ENCODE measurements around the gene ACAD10. TPM values are rescaled to one million over a fixed set of nuclear protein-coding genes. Genes with fewer than 3 reads are reported as not detected.
"Not testable (repeated sequence)": the region's sequence is repeated elsewhere in the genome, so short reads cannot be mapped to it uniquely, and the experiment has no call there.

The ACAD10 gene
- total and polyA plus RNA-seq, 3 experiments from 2014 or later, result 13.0 to 21.6 (median 20.7) TPM

GRCh38 chr12:111650912-111651311 is 34.9 kb upstream of the ACAD10 start:
- H3K4me3 ChIP-seq (ENCODE audit: low read length), result no peak overlapping the region
- Mint-ChIP-seq H3K4me3 (no peak overlapping the region), H3K27me3 (no peaks in the 10 kb centered on the region), H3K36me3 (peaks cover 11 to 82% (median 14%) of the 10 kb centered on the region in 3 donors), H3K4me1 (no peaks in the 10 kb centered on the region), H3K27ac (no peak overlapping the region), H3K9me3 (no peaks in the 10 kb centered on the region)
- ChIA-PET CTCF (no interaction called here), POLR2A (no interaction called here)
- no peak for DNase-seq
- no peaks in the 10 kb centered on the region for H3K4me1 ChIP-seq (ENCODE audit: insufficient read depth, low read length)
- no peaks in the 10 kb centered on the region for H3K27me3 ChIP-seq (ENCODE audit: insufficient read depth, low read length, poor library complexity, severe bottlenecking)
- H3K9me3 ChIP-seq (ENCODE audit: low read length), result no peaks in the 10 kb centered on the region
- H3K27ac ChIP-seq (ENCODE audit: low read depth, low read length), result no peak overlapping the region
- peaks cover 29% of the 10 kb centered on the region for H3K36me3 ChIP-seq (ENCODE audit: insufficient read depth, low read length)

DNA sequence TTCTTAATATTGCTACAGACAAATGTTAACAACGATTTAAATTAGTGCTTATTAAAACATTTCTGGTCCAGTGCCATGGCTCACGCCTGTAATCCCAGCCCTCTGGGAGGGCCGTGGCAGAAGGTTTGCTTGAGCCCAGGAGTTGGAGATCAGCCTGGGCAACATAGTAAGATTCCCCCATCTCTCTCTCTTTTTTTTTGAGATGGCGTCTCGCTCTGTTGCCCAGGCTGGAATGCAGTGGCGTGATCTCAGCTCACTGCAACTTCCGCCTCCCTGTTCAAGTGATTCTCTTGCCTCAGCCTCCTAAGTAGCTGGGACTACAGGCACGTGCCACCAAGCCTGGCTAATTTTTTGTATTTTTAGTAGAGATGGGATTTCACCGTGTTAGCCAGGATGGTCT is 33.3 kb upstream of the ACAD10 start:
- peaks cover 12 to 74% (median 16%) of the 10 kb centered on the region in 3 donors for H3K36me3 Mint-ChIP-seq
- CTCF ChIA-PET; H3K9me3 Mint-ChIP-seq; H3K4me1 ChIP-seq (ENCODE audit: insufficient read depth, low read length); H3K27me3 ChIP-seq (ENCODE audit: insufficient read depth, low read length, poor library complexity, severe bottlenecking); H3K27ac ChIP-seq (ENCODE audit: low read depth, low read length); H3K27ac Mint-ChIP-seq; H3K4me3 Mint-ChIP-seq; H3K27me3 Mint-ChIP-seq; H3K4me1 Mint-ChIP-seq; POLR2A ChIA-PET; H3K4me3 ChIP-seq (ENCODE audit: low read length); DNase-seq; H3K9me3 ChIP-seq (ENCODE audit: low read length): not testable (repeated sequence)
- H3K36me3 ChIP-seq (ENCODE audit: insufficient read depth, low read length), result peaks cover 36% of the 10 kb centered on the region

DNA sequence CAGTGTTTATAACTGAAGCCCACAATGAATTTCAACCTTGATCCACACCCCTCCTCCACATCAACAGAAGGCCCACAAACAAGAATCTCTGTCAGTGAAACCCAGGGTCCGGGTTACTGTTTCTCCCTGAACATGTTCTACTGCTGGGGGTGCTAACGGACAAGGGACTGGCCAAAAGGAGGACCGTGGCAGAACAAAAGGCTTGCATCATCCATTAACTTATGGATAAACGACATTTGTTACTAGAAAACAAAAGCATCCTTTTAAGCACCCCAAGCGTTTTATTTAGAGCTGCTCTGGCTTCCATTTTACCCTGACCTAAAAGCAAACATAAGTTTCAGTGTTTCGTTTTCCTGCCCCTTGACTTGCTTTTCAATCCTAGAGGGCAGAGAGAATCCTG is 32.3 kb upstream of the ACAD10 start:
- Mint-ChIP-seq H3K27ac (peak overlapping the region in 1 of 8 donors; percentile 6), H3K4me1 (no peaks in the 10 kb centered on the region), H3K9me3 (no peaks in the 10 kb centered on the region), H3K36me3 (peaks cover 13 to 72% (median 17%) of the 10 kb centered on the region in 3 donors), H3K27me3 (no peaks in the 10 kb centered on the region), H3K4me3 (no peak overlapping the region)
- ChIA-PET CTCF (no interaction called here), POLR2A (no interaction called here)
- peaks cover 38% of the 10 kb centered on the region for H3K36me3 ChIP-seq (ENCODE audit: insufficient read depth, low read length)
- no peak overlapping the region for H3K4me3 ChIP-seq (ENCODE audit: low read length)
- no peak for DNase-seq
- H3K27me3 ChIP-seq (ENCODE audit: insufficient read depth, low read length, poor library complexity, severe bottlenecking), result no peaks in the 10 kb centered on the region
- H3K27ac ChIP-seq (ENCODE audit: low read depth, low read length), result no peak overlapping the region
- H3K4me1 ChIP-seq (ENCODE audit: insufficient read depth, low read length), result no peaks in the 10 kb centered on the region
- no peaks in the 10 kb centered on the region for H3K9me3 ChIP-seq (ENCODE audit: low read length)

DNA sequence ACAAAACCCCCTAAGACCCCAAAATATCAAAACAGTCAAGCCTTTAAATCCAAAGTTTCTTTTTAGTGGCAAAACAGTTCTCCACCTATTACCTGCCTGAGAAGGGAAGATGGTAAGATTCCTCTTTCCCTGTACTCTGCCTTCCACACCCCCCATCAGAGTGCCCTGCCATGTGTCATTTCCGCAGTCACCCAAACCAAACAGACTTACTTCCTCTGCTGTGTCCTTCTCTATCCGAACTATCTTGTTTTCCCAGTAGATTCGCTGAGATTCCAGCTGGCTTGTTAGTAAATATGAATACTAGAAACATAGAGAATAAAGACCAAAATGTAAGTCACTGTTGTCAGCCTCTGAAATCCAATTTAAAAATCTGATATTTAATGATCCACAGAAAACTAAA is 30.5 kb upstream of the ACAD10 start:
- ChIA-PET POLR2A (no interaction called here), CTCF (no interaction called here)
- no peak overlapping the region for H3K27ac ChIP-seq (ENCODE audit: low read depth, low read length)
- H3K9me3 Mint-ChIP-seq, result no peaks in the 10 kb centered on the region
- H3K36me3 Mint-ChIP-seq, result peaks cover 11 to 75% (median 15%) of the 10 kb centered on the region in 3 donors
- no peaks in the 10 kb centered on the region for H3K27me3 ChIP-seq (ENCODE audit: insufficient read depth, low read length, poor library complexity, severe bottlenecking)
- H3K27ac Mint-ChIP-seq, result peak overlapping the region in 4 of 8 donors; percentile 24 to 56 (median 36)
- no peak for DNase-seq
- H3K4me1 ChIP-seq (ENCODE audit: insufficient read depth, low read length), result no peaks in the 10 kb centered on the region
- peaks cover 35% of the 10 kb centered on the region for H3K36me3 ChIP-seq (ENCODE audit: insufficient read depth, low read length)
- no peak overlapping the region for H3K4me3 ChIP-seq (ENCODE audit: low read length)
- no peaks in the 10 kb centered on the region for H3K4me1 Mint-ChIP-seq
- H3K9me3 ChIP-seq (ENCODE audit: low read length), result no peaks in the 10 kb centered on the region
- H3K4me3 Mint-ChIP-seq, result no peak overlapping the region
- H3K27me3 Mint-ChIP-seq, result no peaks in the 10 kb centered on the region

GRCh38 chr12:111656016-111656415 is 29.8 kb upstream of the ACAD10 start:
- Mint-ChIP-seq H3K4me3 (no peak overlapping the region), H3K9me3 (no peaks in the 10 kb centered on the region), H3K36me3 (peaks cover 11 to 72% (median 15%) of the 10 kb centered on the region in 3 donors), H3K4me1 (no peaks in the 10 kb centered on the region), H3K27me3 (no peaks in the 10 kb centered on the region), H3K27ac (peak overlapping the region in 3 of 8 donors; percentile 39 to 71 (median 39))
- Histone ChIP-seq H3K27me3 (ENCODE audit: insufficient read depth, low read length, poor library complexity, severe bottlenecking) (no peaks in the 10 kb centered on the region), H3K4me1 (ENCODE audit: insufficient read depth, low read length) (no peaks in the 10 kb centered on the region), H3K36me3 (ENCODE audit: insufficient read depth, low read length) (peaks cover 35% of the 10 kb centered on the region), H3K4me3 (ENCODE audit: low read length) (no peak overlapping the region), H3K27ac (ENCODE audit: low read depth, low read length) (no peak overlapping the region), H3K9me3 (ENCODE audit: low read length) (no peaks in the 10 kb centered on the region)
- no peak for DNase-seq
- ChIA-PET POLR2A (no interaction called here), CTCF (no interaction called here)

DNA sequence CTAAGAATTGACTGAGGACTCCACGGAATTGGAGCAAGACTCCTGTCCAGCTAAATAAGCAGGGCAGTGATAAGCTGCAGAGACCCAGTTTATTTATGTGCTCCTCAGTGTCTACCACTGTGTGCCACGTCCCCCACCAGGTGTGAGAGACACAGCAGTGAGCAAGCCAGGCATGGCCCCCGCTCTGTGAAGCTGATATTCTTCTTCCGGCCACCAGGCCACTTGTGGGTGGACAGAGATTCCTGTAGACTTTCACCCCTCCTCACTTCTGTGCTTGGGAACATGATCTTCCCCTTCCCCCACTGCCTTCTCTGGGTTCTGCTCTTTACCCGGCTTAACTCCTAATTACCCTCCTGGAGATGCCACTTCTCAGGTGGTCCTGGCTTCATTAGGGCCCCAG is 21.4 kb upstream of the ACAD10 start:
- Histone ChIP-seq H3K27me3 (ENCODE audit: insufficient read depth, low read length, poor library complexity, severe bottlenecking) (no peaks in the 10 kb centered on the region), H3K4me1 (ENCODE audit: insufficient read depth, low read length) (no peaks in the 10 kb centered on the region), H3K27ac (ENCODE audit: low read depth, low read length) (no peak overlapping the region), H3K4me3 (ENCODE audit: low read length) (no peak overlapping the region), H3K36me3 (ENCODE audit: insufficient read depth, low read length) (peaks cover 24% of the 10 kb centered on the region), H3K9me3 (ENCODE audit: low read length) (no peaks in the 10 kb centered on the region)
- POLR2A ChIA-PET, result no interaction called here
- Mint-ChIP-seq H3K4me1 (peaks cover 0 to 6% (median 3%) of the 10 kb centered on the region in 3 donors), H3K9me3 (no peaks in the 10 kb centered on the region), H3K36me3 (peaks cover 0 to 85% (median 15%) of the 10 kb centered on the region in 3 donors), H3K27me3 (no peaks in the 10 kb centered on the region), H3K27ac (peak overlapping the region in 1 of 8 donors; percentile 66), H3K4me3 (no peak overlapping the region)
- DNase-seq, result no peak
- CTCF ChIA-PET, result no interaction called here

DNA sequence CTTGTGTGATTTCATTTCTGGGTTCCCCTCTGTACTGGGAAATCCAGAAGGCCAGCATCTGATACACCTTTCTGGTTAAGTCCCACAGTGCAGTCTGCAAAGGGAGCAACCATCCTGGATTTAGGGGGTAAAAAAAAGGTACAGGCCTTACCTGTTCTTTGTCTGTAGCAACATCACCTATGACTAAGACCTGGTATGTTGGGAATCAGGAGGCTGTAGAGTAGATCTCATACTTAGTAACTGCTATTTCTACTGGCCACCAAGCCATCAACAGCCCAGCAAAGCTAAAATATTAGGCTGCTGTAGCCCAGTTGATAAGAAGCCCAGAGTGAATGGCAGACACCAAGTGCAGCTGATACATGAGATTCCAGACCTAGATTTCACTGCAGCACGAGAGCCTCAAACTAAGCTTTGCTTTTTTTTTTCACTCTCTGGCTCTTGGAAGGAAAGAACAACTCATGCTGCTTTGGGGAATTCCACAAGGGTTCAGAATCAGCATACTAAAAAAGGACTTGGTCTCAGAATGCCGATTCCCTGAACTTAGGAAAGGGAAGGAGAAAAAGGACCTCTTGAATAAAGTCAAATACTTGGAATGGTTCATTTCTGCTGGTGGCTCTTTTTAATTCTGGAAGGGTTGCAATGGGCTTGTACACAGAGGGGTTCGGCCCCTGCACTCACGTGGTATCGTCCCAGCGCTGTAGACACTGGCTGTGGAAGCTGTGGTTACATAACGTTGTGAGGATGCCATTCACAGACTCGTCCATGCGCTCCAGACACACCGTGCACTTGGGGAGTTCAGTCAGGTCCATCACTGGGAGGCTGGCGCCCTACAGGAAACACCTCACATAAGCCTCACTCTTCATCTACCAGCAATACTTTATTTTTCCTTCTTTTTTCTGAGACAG is 20.6 kb upstream of the ACAD10 start:
- no peaks in the 10 kb centered on the region for H3K9me3 ChIP-seq (ENCODE audit: low read length)
- H3K36me3 ChIP-seq (ENCODE audit: insufficient read depth, low read length), result peaks cover 24% of the 10 kb centered on the region
- H3K4me3 ChIP-seq (ENCODE audit: low read length), result no peak overlapping the region
- Mint-ChIP-seq H3K4me1 (peaks cover 0 to 6% (median 3%) of the 10 kb centered on the region in 3 donors), H3K9me3 (no peaks in the 10 kb centered on the region), H3K4me3 (no peak overlapping the region), H3K36me3 (peaks cover 0 to 85% (median 18%) of the 10 kb centered on the region in 3 donors), H3K27me3 (no peaks in the 10 kb centered on the region), H3K27ac (peak overlapping the region in 2 of 8 donors; percentile 24 to 66)
- no peaks in the 10 kb centered on the region for H3K27me3 ChIP-seq (ENCODE audit: insufficient read depth, low read length, poor library complexity, severe bottlenecking)
- H3K4me1 ChIP-seq (ENCODE audit: insufficient read depth, low read length), result no peaks in the 10 kb centered on the region
- ChIA-PET CTCF (no interaction called here), POLR2A (no interaction called here)
- DNase-seq, result no peak
- H3K27ac ChIP-seq (ENCODE audit: low read depth, low read length), result no peak overlapping the region

- Mint-ChIP-seq H3K9me3 (no peaks in the 10 kb centered on the region), H3K4me1 (peaks cover 0 to 6% (median 4%) of the 10 kb centered on the region in 3 donors), H3K4me3 (no peak overlapping the region), H3K36me3 (peaks cover 3 to 86% (median 11%) of the 10 kb centered on the region in 3 donors), H3K27me3 (no peaks in the 10 kb centered on the region), H3K27ac (no peak overlapping the region)
- H3K27me3 ChIP-seq (ENCODE audit: insufficient read depth, low read length, poor library complexity, severe bottlenecking), result no peaks in the 10 kb centered on the region
- no peak for DNase-seq
- H3K9me3 ChIP-seq (ENCODE audit: low read length), result no peaks in the 10 kb centered on the region
- POLR2A ChIA-PET, result interaction anchor here (0.5 to 1.0 kb wide), 2 partner anchors 13 to 436 kb away, joined by 3 to 4 read pairs; partner anchors contain the start of genes ACAD10 and BRAP
- no peak overlapping the region for H3K27ac ChIP-seq (ENCODE audit: low read depth, low read length)
- peaks cover 21% of the 10 kb centered on the region for H3K36me3 ChIP-seq (ENCODE audit: insufficient read depth, low read length)
- no peak overlapping the region for H3K4me3 ChIP-seq (ENCODE audit: low read length)
- H3K4me1 ChIP-seq (ENCODE audit: insufficient read depth, low read length), result no peaks in the 10 kb centered on the region
- CTCF ChIA-PET, result interaction anchor here (1.0 to 1.7 kb wide), 3 partner anchors 13 to 276 kb away, joined by 3 to 5 read pairs (median 4); partner anchors contain the start of genes ACAD10 and BRAP
Observed at GRCh38 chr12:111672822-111673381, 13.0 kb upstream of the ACAD10 start.

Measured in CD8-positive, alpha-beta memory T cell (primary cell).